Right atrium auricular region (tissue), 2 donors: ENCODE data around the gene NOL4L. TPM values are rescaled to one million over a fixed set of nuclear protein-coding genes. Genes with fewer than 3 reads are reported as not detected.

Experiments
- DNase-seq: peaks from one replicate; pipeline ENCODE4 v3.0.0-alpha.2; 2019; ENCODE audit warnings: low spot score
- H3K27ac ChIP-seq, 2 donors: fragments of 200-600 bp; sonication (generic); 1 replicate in 1 of 2; 2 replicates in 1 of 2; pipeline ENCODE4 v1.5.1; 2016 to 2019
- H3K27me3 ChIP-seq, 2 donors: fragments of 200-600 bp; sonication (generic); one replicate each; pipeline versions ENCODE4 v1.5.1 to v1.6.0; 2017 to 2019
- H3K36me3 ChIP-seq: fragments of 200-600 bp; sonication (generic); one replicate; pipeline ENCODE4 v1.5.1; 2016
- H3K4me1 ChIP-seq, 2 donors: fragments of 200-600 bp; sonication (generic); one replicate each; pipeline versions ENCODE4 v1.5.1 to v1.6.0; 2017 to 2019
- H3K4me3 ChIP-seq, 2 donors: fragments of 200-600 bp; sonication (generic); 1 replicate in 1 of 2; 2 replicates in 1 of 2; pipeline ENCODE4 v1.5.1; 2017 to 2019; ENCODE audit warnings: mild to moderate bottlenecking in 1 of 2, moderate library complexity in 1 of 2
- H3K9me3 ChIP-seq, 2 donors: fragments of 200-600 bp; sonication (generic); one replicate each; pipeline ENCODE4 v1.5.1; 2019
- total RNA-seq, 2 donors: library from RNA; depleted of rRNA; stranded (reverse); fragments of >200 nt; gene quantifications; one replicate each; pipeline ENCODE4 v1.1.0, GENCODE V29; 2016
- TF ChIP-seq, protein P1 (sequence below), 2 donors: fragments of 200-600 bp; sonication (generic); IDR thresholded peaks; one replicate each; pipeline ENCODE4 v1.5.1; 2019; ENCODE audit warnings: antibody characterized with exemption in 2 of 2

Gene NOL4L
- total RNA-seq, 2 donors from 2014 or later = 7.6 to 10.4 TPM

GRCh38 chr20:32477594-32478512, 107.3 kb downstream of the NOL4L start:
- Histone ChIP-seq H3K9me3 (no peaks in the 10 kb centered on the region), H3K36me3 (no peaks in the 10 kb centered on the region)
- no peak for DNase-seq

GRCh38 chr20:32476684-32477593, 108.2 kb downstream of the NOL4L start:
- H3K4me1 ChIP-seq = peaks cover 0 to 76% of the 10 kb centered on the region in 2 donors
- H3K27ac ChIP-seq = peak overlapping the region; percentile 76 to 78
- DNase-seq = no peak

More at GRCh38 chr20:32477594-32478512, 107.3 kb downstream of the NOL4L start:
- TF ChIP-seq, protein P1, sequence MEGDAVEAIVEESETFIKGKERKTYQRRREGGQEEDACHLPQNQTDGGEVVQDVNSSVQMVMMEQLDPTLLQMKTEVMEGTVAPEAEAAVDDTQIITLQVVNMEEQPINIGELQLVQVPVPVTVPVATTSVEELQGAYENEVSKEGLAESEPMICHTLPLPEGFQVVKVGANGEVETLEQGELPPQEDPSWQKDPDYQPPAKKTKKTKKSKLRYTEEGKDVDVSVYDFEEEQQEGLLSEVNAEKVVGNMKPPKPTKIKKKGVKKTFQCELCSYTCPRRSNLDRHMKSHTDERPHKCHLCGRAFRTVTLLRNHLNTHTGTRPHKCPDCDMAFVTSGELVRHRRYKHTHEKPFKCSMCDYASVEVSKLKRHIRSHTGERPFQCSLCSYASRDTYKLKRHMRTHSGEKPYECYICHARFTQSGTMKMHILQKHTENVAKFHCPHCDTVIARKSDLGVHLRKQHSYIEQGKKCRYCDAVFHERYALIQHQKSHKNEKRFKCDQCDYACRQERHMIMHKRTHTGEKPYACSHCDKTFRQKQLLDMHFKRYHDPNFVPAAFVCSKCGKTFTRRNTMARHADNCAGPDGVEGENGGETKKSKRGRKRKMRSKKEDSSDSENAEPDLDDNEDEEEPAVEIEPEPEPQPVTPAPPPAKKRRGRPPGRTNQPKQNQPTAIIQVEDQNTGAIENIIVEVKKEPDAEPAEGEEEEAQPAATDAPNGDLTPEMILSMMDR (IDR thresholded peaks at IDR 0.05) = no peak
- Histone ChIP-seq H3K4me3 (no peak overlapping the region), H3K4me1 (peaks cover 0 to 74% of the 10 kb centered on the region in 2 donors), H3K27ac (no peak overlapping the region), H3K27me3 (no peaks in the 10 kb centered on the region)

GRCh38 chr20:32474967-32475811, 109.9 kb downstream of the NOL4L start:
- peak; percentile 89 for DNase-seq
- Histone ChIP-seq H3K4me3 (peak overlapping the region; percentile 22 to 44), H3K27ac (peak overlapping the region; percentile 76 to 78), H3K27me3 (no peaks in the 10 kb centered on the region), H3K36me3 (no peaks in the 10 kb centered on the region), H3K4me1 (peaks cover 0 to 77% of the 10 kb centered on the region in 2 donors), H3K9me3 (no peaks in the 10 kb centered on the region)
- TF ChIP-seq, protein P1 (IDR thresholded peaks at IDR 0.05) = no peak

More at GRCh38 chr20:32476684-32477593, 108.2 kb downstream of the NOL4L start:
- no peaks in the 10 kb centered on the region for H3K27me3 ChIP-seq
- no peaks in the 10 kb centered on the region for H3K9me3 ChIP-seq
- no peak overlapping the region for H3K4me3 ChIP-seq
- no peaks in the 10 kb centered on the region for H3K36me3 ChIP-seq
- TF ChIP-seq, protein P1 (IDR thresholded peaks at IDR 0.05) = no peak

DNA sequence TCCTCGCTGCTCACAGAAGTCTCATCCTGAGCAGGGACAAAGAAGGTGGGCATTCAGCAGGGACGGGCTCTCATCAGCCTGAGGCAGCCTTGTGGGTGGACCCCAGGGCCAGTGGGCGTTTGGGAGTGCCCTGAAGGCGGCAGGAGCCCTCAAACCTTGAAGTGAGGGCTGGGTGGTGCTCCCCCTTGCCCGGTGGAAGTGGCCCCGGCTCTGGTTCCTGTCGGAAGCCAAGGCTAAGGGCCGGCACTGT, 110.5 kb downstream of the NOL4L start:
- no peak for DNase-seq
- H3K4me1 ChIP-seq = peaks cover 0 to 83% of the 10 kb centered on the region in 2 donors
- H3K36me3 ChIP-seq = no peaks in the 10 kb centered on the region
- peak overlapping the region; percentile 22 to 44 for H3K4me3 ChIP-seq
- TF ChIP-seq, protein P1 (IDR thresholded peaks at IDR 0.05) = no peak
- no peaks in the 10 kb centered on the region for H3K27me3 ChIP-seq
- H3K27ac ChIP-seq = peak overlapping the region; percentile 76 to 78
- H3K9me3 ChIP-seq = no peaks in the 10 kb centered on the region

DNA sequence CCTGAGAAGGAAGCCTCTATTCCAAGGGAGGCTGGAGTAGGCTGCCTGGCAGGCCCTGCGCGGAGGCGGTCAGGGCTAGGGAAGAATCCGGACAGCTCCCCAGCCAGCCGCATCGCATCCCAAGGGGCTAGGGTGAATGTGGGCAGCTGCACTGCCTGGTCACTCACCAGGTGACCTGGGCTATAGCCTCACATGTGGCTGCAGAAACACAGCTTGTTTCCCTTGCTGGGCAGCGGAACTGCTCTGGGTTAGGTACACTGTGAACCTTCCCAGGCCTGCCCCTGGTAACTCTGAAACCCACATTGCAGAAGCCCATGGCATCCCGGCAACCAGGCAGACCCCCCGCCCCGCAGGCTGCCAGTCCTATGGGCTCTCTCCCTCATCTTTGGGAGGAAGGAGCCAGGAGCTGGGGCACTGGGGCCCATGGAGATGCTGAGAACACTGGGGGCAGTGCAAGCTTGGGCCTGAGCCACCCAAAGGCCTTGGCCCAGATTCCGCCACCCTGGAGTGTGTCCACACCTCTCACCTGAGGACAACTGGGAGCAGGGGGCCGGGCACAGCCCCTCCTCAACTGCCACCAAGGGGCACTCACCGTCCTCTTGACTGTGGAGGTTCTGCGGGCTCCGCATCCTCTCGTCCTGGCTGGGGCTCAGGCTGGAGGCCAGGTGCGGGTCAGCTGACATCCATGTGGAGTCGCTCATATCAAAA, 111.0 kb downstream of the NOL4L start:
- peaks cover 0 to 87% of the 10 kb centered on the region in 2 donors for H3K4me1 ChIP-seq
- H3K27ac ChIP-seq = peak overlapping the region; percentile 76 to 78
- peak overlapping the region in 1 of 2 donors; percentile 44 for H3K4me3 ChIP-seq
- no peaks in the 10 kb centered on the region for H3K9me3 ChIP-seq
- DNase-seq = no peak
- H3K27me3 ChIP-seq = no peaks in the 10 kb centered on the region
- TF ChIP-seq, protein P1 (IDR thresholded peaks at IDR 0.05) = no peak
- H3K36me3 ChIP-seq = no peaks in the 10 kb centered on the region
